ENCODE results near the gene NME3.

NME3 gene

DNA sequence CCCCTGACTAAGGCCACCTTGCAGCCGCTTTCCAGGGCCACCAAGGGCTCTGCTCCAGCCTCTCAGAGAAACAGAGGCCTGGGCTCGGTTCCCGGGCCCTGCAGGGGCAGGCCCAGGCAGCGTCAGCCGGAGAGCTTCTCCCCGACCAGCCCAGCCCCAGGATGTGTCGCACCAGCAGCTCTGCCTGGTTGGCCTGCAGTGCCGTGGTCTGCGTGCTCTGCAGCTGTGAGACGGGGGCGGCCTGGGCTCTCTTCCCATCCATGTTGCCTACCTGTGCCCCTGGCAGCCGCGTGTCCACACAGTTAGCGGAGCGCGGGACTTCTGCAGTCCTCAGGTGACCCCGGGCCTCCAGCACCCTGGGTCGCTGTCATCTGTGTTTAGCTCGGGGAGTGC is 17.4 kb upstream of the NME3 start:
- Histone ChIP-seq H2BK5ac (ENCODE audit: low read length) (no peak overlapping the region), H3K27ac (replicated peaks; ENCODE audit: low read length) (no peak overlapping the region), H3K4me3 (ENCODE audit: low read length in 2 of 2) (no peak overlapping the region), H3K79me1 (ENCODE audit: low read depth, low read length) (peaks cover 36% of the 10 kb centered on the region), H2AK5ac (ENCODE audit: low read depth, low read length) (no peak overlapping the region), H3K18ac (ENCODE audit: low read length) (no peak overlapping the region), H3K27me3 (ENCODE audit: control insufficient read depth in 3 of 3, insufficient read depth in 3 of 3, low read depth in 1 of 3, low read length in 3 of 3) (no peaks in the 10 kb centered on the region), H4K8ac (ENCODE audit: low read depth, low read length) (no peak overlapping the region), H2BK12ac (ENCODE audit: low read length) (no peak overlapping the region), H3K4me1 (ENCODE audit: control insufficient read depth in 2 of 2, insufficient read depth in 1 of 2, low read depth in 1 of 2, low read length in 2 of 2) (peaks cover 0 to 3% of the 10 kb centered on the region in 2 donors), H3K9me3 (replicated peaks in 1 of 2; ENCODE audit: control insufficient read depth in 2 of 2, insufficient read depth in 1 of 2, low read depth in 1 of 2, low read length in 2 of 2) (no peaks in the 10 kb centered on the region), H3K4ac (ENCODE audit: low read length) (no peak overlapping the region), H3K9ac (ENCODE audit: low read depth, low read length, poor library complexity) (no peak overlapping the region), H2AFZ (ENCODE audit: low read length) (no peak overlapping the region), H3K14ac (ENCODE audit: low read length) (no peak overlapping the region), H2BK120ac (ENCODE audit: low read depth, low read length) (no peak overlapping the region), H3K4me2 (ENCODE audit: insufficient read depth, low read length, poor library complexity, severe bottlenecking) (no peak overlapping the region), H4K91ac (ENCODE audit: low read depth, low read length, poor library complexity) (no peak overlapping the region), H2BK15ac (ENCODE audit: low read length) (no peak overlapping the region), H3K23ac (ENCODE audit: low read depth, low read length, poor library complexity) (no peak overlapping the region), H3K36me3 (replicated peaks in 1 of 2; ENCODE audit: control insufficient read depth in 2 of 2, insufficient read depth in 2 of 2, low read length in 2 of 2) (peaks cover 31 to 69% of the 10 kb centered on the region in 2 donors)
- no peak for DNase-seq (ENCODE audit: low spot score)
- WGBS, 2 donors (ENCODE audit: extremely low coverage in 2 of 2, insufficient read length in 2 of 2, insufficient replicate concordance in 1 of 2) = no CpG with 5 or more reads among the region's 19 CpGs

DNA sequence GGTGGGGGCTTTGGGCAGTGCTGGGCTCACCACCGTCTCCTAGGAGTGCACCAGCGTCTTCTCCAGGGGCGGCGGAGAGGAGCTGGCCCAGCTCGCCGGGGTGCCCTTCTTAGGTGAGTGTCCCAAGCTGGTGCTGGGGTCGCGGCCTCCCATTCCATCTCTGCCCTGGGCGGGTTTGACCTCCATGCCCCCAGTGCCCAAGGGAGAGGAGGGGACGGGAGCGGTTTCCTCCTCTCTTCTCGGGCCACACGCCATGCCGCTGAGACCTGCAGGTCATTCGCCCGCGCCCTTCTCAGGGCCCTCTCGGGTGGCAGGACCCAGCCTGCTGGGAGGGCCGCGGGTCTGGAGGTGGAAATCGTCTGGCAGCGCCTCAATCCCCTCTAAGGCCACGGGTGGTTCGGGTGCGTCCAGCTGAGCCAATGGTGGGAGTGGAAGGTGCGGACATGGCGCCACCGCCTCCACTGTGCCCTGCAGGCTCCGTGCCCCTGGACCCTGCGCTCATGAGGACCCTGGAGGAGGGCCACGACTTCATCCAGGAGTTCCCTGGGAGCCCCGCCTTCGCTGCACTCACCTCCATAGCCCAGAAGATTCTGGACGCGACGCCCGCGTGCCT is 16.9 kb upstream of the NME3 start:
- WGBS, 2 donors (ENCODE audit: extremely low coverage in 2 of 2, insufficient read length in 2 of 2, insufficient replicate concordance in 1 of 2) = no CpG with 5 or more reads among the region's 38 CpGs
- DNase-seq (ENCODE audit: low spot score) = no peak
- Histone ChIP-seq H3K18ac (ENCODE audit: low read length) (no peak overlapping the region), H3K27ac (replicated peaks; ENCODE audit: low read length) (no peak overlapping the region), H3K4me1 (ENCODE audit: control insufficient read depth in 2 of 2, insufficient read depth in 1 of 2, low read depth in 1 of 2, low read length in 2 of 2) (peaks cover 0 to 3% of the 10 kb centered on the region in 2 donors), H2AFZ (ENCODE audit: low read length) (no peak overlapping the region), H3K36me3 (replicated peaks in 1 of 2; ENCODE audit: control insufficient read depth in 2 of 2, insufficient read depth in 2 of 2, low read length in 2 of 2) (peaks cover 31 to 69% of the 10 kb centered on the region in 2 donors), H2BK12ac (ENCODE audit: low read length) (no peak overlapping the region), H3K4me2 (ENCODE audit: insufficient read depth, low read length, poor library complexity, severe bottlenecking) (no peak overlapping the region), H3K27me3 (ENCODE audit: control insufficient read depth in 3 of 3, insufficient read depth in 3 of 3, low read depth in 1 of 3, low read length in 3 of 3) (no peaks in the 10 kb centered on the region), H4K8ac (ENCODE audit: low read depth, low read length) (no peak overlapping the region), H3K79me1 (ENCODE audit: low read depth, low read length) (peaks cover 37% of the 10 kb centered on the region), H4K91ac (ENCODE audit: low read depth, low read length, poor library complexity) (no peak overlapping the region), H3K4ac (ENCODE audit: low read length) (no peak overlapping the region), H2BK120ac (ENCODE audit: low read depth, low read length) (no peak overlapping the region), H3K23ac (ENCODE audit: low read depth, low read length, poor library complexity) (peak overlapping the region; percentile 73), H2AK5ac (ENCODE audit: low read depth, low read length) (no peak overlapping the region), H2BK15ac (ENCODE audit: low read length) (no peak overlapping the region), H3K4me3 (ENCODE audit: low read length in 2 of 2) (peak overlapping the region in 1 of 2 donors; percentile 11), H3K9ac (ENCODE audit: low read depth, low read length, poor library complexity) (no peak overlapping the region), H3K9me3 (replicated peaks in 1 of 2; ENCODE audit: control insufficient read depth in 2 of 2, insufficient read depth in 1 of 2, low read depth in 1 of 2, low read length in 2 of 2) (no peaks in the 10 kb centered on the region), H3K14ac (ENCODE audit: low read length) (no peak overlapping the region), H2BK5ac (ENCODE audit: low read length) (no peak overlapping the region)

DNA sequence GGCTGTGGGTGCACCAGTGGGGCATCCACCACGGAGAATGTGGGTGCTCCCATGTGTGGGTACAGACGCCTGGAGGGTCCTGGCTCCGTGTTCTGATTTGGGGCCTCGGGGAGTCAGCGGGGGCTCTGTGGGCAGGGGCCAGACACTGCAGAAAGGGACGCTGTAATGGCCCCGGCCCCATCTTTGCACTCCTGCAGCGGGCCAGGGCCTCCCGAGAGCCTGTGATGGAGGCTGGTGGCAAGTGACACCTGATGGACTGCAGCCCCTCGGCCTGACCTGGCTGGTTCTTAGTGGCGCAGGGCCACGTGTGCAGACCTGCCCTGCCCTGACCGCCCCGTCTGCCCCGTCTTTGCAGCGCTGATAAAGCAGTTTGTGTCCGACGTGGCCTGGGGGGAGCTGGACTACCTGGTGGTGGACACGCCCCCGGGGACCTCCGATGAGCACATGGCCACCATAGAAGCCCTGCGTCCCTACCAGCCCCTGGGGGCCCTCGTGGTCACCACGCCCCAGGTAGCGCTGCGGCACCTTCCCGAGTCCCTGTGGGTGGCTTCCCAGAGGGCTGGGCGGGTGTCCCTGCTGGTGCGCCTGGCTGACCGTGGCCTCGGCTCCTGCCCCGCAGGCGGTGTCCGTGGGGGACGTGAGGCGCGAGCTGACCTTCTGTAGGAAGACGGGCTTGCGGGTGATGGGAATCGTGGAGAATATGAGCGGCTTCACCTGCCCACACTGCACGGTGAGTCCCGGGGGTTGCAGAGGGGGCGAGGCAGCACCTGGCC is 16.2 kb upstream of the NME3 start:
- Histone ChIP-seq H3K36me3 (replicated peaks in 1 of 2; ENCODE audit: control insufficient read depth in 2 of 2, insufficient read depth in 2 of 2, low read length in 2 of 2) (peaks cover 31 to 69% of the 10 kb centered on the region in 2 donors), H3K23ac (ENCODE audit: low read depth, low read length, poor library complexity) (peak overlapping the region; percentile 73), H3K4me3 (ENCODE audit: low read length in 2 of 2) (peak overlapping the region in 1 of 2 donors; percentile 11), H3K4ac (ENCODE audit: low read length) (no peak overlapping the region), H3K14ac (ENCODE audit: low read length) (no peak overlapping the region), H3K27me3 (ENCODE audit: control insufficient read depth in 3 of 3, insufficient read depth in 3 of 3, low read depth in 1 of 3, low read length in 3 of 3) (no peaks in the 10 kb centered on the region), H4K8ac (ENCODE audit: low read depth, low read length) (peak overlapping the region; percentile 17), H2AFZ (ENCODE audit: low read length) (no peak overlapping the region), H3K4me1 (ENCODE audit: control insufficient read depth in 2 of 2, insufficient read depth in 1 of 2, low read depth in 1 of 2, low read length in 2 of 2) (peaks cover 0 to 3% of the 10 kb centered on the region in 2 donors), H2AK5ac (ENCODE audit: low read depth, low read length) (no peak overlapping the region), H3K9me3 (replicated peaks in 1 of 2; ENCODE audit: control insufficient read depth in 2 of 2, insufficient read depth in 1 of 2, low read depth in 1 of 2, low read length in 2 of 2) (no peaks in the 10 kb centered on the region), H2BK120ac (ENCODE audit: low read depth, low read length) (no peak overlapping the region), H3K9ac (ENCODE audit: low read depth, low read length, poor library complexity) (no peak overlapping the region), H3K79me1 (ENCODE audit: low read depth, low read length) (peaks cover 40% of the 10 kb centered on the region), H2BK5ac (ENCODE audit: low read length) (no peak overlapping the region), H3K27ac (replicated peaks; ENCODE audit: low read length) (no peak overlapping the region), H3K18ac (ENCODE audit: low read length) (no peak overlapping the region), H4K91ac (ENCODE audit: low read depth, low read length, poor library complexity) (no peak overlapping the region), H2BK15ac (ENCODE audit: low read length) (no peak overlapping the region), H2BK12ac (ENCODE audit: low read length) (no peak overlapping the region), H3K4me2 (ENCODE audit: insufficient read depth, low read length, poor library complexity, severe bottlenecking) (no peak overlapping the region)
- no peak for DNase-seq (ENCODE audit: low spot score)
- no CpG with 5 or more reads among the region's 44 CpGs for WGBS, 2 donors (ENCODE audit: extremely low coverage in 2 of 2, insufficient read length in 2 of 2, insufficient replicate concordance in 1 of 2)

DNA sequence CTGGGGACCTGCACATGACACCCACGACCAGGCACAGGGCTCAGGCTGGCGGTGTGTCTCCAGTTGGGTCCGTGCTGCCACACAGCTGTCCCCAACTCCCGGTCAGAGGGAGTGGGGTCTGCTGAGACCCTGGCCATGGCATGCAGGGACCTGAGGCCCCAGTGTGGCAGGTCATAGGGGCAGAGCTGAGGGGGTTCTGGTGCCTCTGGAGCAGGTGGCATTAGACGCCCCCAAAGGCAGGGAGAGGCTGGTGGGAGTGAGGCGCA is 15.6 kb upstream of the NME3 start:
- Histone ChIP-seq H3K9me3 (replicated peaks in 1 of 2; ENCODE audit: control insufficient read depth in 2 of 2, insufficient read depth in 1 of 2, low read depth in 1 of 2, low read length in 2 of 2) (no peaks in the 10 kb centered on the region), H3K4me3 (ENCODE audit: low read length in 2 of 2) (no peak overlapping the region), H3K4ac (ENCODE audit: low read length) (no peak overlapping the region), H2AK5ac (ENCODE audit: low read depth, low read length) (no peak overlapping the region), H3K23ac (ENCODE audit: low read depth, low read length, poor library complexity) (no peak overlapping the region), H3K79me1 (ENCODE audit: low read depth, low read length) (peaks cover 43% of the 10 kb centered on the region), H3K9ac (ENCODE audit: low read depth, low read length, poor library complexity) (no peak overlapping the region), H3K27me3 (ENCODE audit: control insufficient read depth in 3 of 3, insufficient read depth in 3 of 3, low read depth in 1 of 3, low read length in 3 of 3) (no peaks in the 10 kb centered on the region), H3K27ac (replicated peaks; ENCODE audit: low read length) (no peak overlapping the region), H3K4me1 (ENCODE audit: control insufficient read depth in 2 of 2, insufficient read depth in 1 of 2, low read depth in 1 of 2, low read length in 2 of 2) (peaks cover under 1 to 3% of the 10 kb centered on the region in 2 donors), H2BK5ac (ENCODE audit: low read length) (no peak overlapping the region), H4K91ac (ENCODE audit: low read depth, low read length, poor library complexity) (no peak overlapping the region), H2BK12ac (ENCODE audit: low read length) (no peak overlapping the region), H2BK120ac (ENCODE audit: low read depth, low read length) (no peak overlapping the region), H4K8ac (ENCODE audit: low read depth, low read length) (no peak overlapping the region), H3K4me2 (ENCODE audit: insufficient read depth, low read length, poor library complexity, severe bottlenecking) (no peak overlapping the region), H3K14ac (ENCODE audit: low read length) (no peak overlapping the region), H2AFZ (ENCODE audit: low read length) (no peak overlapping the region), H2BK15ac (ENCODE audit: low read length) (no peak overlapping the region), H3K18ac (ENCODE audit: low read length) (no peak overlapping the region), H3K36me3 (replicated peaks in 1 of 2; ENCODE audit: control insufficient read depth in 2 of 2, insufficient read depth in 2 of 2, low read length in 2 of 2) (peaks cover 31 to 69% of the 10 kb centered on the region in 2 donors)
- no peak for DNase-seq (ENCODE audit: low spot score)
- no CpG with 5 or more reads among the region's 6 CpGs for WGBS, 2 donors (ENCODE audit: extremely low coverage in 2 of 2, insufficient read length in 2 of 2, insufficient replicate concordance in 1 of 2)

All from neuronal stem cell (in vitro differentiated cells).